Left kidney (tissue), 8 donors: Measurements from ENCODE around the gene ASB2. TPM values are rescaled to one million over a fixed set of nuclear protein-coding genes. Genes with fewer than 3 reads are reported as not detected.

ENCODE experiments used
- DNase-seq: peaks from one replicate; pipeline ENCODE4 v3.0.0-alpha.2; 2013
- long read RNA-seq, 8 donors: transcript quantifications; one replicate each; lab custom pipeline, GENCODE V29; 2026
- polyA plus RNA-seq: library from polyadenylated mRNA; unstranded; fragments of 120-200 nt; gene quantifications from one replicate; pipeline ENCODE4 v1.2.1, GENCODE V29; 2013; ENCODE audit not compliant: insufficient read length

Gene ASB2, protein sequence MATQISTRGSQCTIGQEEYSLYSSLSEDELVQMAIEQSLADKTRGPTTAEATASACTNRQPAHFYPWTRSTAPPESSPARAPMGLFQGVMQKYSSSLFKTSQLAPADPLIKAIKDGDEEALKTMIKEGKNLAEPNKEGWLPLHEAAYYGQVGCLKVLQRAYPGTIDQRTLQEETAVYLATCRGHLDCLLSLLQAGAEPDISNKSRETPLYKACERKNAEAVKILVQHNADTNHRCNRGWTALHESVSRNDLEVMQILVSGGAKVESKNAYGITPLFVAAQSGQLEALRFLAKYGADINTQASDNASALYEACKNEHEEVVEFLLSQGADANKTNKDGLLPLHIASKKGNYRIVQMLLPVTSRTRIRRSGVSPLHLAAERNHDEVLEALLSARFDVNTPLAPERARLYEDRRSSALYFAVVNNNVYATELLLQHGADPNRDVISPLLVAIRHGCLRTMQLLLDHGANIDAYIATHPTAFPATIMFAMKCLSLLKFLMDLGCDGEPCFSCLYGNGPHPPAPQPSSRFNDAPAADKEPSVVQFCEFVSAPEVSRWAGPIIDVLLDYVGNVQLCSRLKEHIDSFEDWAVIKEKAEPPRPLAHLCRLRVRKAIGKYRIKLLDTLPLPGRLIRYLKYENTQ
- polyA plus RNA-seq: 0.40 TPM
- long read RNA-seq, donor 1: 0 reads
- long read RNA-seq, donor 2: 0 reads
- long read RNA-seq, donor 3: 0 reads
- long read RNA-seq, donor 4: 0 reads
- long read RNA-seq, donor 5: 0 reads
- long read RNA-seq, donor 6: 0 reads
- long read RNA-seq, donor 7, partial matches to known transcripts: 0 of 1 reads
- long read RNA-seq, donor 7, other reads (novel, unspliced or antisense): 0 of 1 reads
- long read RNA-seq, donor 8: 0 reads

DNA sequence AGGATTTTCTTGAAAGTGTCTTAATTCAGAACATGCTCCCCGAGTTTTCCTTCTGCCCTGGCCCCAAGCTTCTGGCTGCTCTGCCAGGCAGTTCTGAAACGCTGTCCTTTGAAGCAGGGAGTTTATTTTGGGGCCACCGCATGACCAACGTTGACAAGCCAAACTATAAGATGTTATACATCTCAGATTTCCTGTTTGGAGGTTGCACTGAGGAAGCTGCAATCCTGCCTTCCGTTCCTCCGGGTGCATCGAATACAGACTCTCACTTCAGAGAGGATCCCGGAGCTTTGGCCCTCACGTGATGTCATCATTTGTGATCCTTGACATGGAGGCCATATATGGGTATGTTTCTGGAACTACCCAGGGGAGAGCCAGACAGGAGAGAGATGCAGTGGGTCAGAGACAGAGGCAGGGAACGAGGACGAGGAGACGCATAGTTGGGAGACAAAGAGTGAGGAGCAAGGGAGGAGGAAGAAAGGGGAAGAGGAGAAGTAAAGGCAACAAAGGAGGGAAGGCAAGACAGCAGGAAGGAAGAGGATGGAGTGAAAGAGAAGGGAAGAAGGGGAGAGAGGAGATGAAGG is at the start of gene ASB2:
Gene ASB2, minus strand, starts transcription at position 94 of the 581 bp plus-strand sequence. CDS start 12,031 bp downstream, outside the sequence.
- DNase-seq: no peak

DNA sequence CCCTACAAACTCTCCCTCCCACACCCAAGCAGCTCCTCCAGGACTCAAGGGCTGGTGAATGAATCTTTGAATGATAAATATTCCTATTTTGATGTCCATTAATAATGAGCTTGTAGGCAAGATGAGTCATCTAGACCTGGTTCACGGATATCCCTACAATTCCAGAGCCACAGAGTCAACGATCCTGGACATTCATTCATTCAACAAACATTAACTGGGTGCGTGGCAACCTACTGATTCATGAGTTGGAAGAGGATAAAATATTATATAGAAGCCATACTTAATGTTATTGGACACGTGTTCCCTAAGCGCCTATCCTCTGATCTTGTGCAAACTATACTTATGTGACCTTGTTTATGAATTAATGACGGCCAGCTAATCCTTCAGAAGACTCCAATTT is 49.4 kb upstream of the ASB2 start:
- DNase-seq: no peak

DNA sequence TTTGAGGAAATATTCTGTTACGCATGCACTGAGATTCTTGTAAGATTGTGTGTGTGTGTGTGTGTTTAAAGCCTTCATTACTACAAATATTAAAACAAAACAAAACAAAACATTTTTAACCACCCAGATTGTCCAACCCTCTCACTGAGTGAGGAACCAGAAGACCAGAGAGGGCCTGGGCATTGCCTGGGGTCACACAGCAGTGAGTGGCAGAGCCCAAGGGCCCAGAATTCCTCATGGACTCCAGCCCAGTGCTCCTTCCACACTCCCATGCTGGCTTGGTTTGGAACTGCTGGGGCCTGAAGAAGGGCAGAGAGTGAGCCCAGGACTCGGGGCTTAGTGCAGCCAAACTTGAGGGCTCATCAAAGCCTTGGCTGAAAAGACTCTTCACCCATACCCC is 48.2 kb upstream of the ASB2 start:
- no peak for DNase-seq

DNA sequence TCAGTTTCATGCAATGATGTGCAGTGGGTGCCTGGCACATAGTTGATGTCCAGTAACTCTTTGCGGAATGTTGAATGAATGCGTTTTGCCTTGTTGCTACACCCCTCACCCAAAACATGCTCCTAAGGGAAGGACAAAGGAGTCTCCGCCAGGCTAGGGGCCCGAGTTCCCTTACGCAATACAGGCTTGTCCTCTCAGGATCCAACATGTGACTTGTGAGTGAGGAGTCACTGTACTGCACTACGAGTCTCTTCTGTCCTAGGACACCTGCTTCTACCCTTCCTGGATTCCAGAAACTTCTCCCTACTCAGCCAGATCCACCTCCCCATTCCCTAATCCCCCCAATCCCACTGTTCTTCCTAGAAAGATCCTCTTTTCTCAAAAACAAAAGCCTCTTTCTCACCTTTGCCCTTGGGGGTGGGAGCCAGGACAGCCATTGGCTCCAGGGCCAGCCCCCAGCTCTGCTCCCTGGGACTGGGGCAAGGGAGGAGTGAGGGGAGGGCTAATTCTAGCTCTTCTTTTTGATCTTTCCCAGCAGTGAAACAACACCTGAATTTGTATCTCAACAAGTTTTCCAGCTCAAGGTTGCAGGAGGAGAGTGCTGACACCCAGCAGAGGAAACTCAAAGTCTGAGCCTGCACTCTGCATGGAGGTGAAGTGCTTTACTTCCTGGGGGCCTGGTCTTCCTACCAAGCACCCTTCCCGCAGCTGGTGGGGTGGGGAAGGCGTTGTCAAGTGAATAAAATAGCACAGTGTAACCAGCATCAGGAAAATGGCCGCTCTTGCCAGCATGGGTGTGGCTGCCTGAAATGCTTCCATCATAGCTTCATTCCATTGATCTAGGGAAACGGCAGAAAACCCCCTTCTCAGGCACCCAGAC is 46.4 kb upstream of the ASB2 start:
- DNase-seq: no peak

DNA sequence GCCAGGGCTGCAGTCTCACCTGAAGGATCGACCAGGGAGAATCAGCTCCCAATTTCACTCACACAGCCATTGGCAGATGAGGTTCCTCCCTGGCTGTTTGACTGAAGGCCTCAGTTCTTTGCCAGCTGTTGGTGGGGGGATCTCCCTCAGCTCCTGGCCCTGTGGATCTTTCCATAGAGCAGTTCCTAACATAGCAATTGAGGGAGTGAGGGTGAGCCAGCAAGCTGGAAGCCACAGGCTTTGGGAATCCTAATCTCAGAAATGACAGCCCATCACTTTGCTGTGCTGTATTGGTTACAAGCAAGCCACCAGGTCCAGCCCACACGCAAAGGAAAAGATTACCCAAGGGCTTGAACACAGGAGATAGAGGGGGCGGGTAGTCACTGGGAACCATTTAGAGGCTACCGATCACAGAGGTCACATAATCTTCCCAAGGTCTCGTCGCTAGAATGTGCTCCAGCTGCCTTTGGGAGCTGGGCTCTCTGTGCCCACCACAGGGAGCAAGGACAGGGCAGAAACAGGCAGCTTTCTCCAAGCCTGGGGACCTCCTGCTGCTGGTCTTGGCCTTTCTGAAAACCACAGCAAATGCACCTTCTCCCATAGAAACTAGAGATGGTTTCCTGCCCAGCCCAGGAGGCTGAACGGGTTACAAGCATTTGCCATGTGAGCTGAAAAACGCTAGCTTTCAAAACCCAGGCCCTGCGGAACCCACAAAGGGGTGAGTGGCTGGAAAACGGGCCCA is 45.2 kb upstream of the ASB2 start:
- no peak for DNase-seq

DNA sequence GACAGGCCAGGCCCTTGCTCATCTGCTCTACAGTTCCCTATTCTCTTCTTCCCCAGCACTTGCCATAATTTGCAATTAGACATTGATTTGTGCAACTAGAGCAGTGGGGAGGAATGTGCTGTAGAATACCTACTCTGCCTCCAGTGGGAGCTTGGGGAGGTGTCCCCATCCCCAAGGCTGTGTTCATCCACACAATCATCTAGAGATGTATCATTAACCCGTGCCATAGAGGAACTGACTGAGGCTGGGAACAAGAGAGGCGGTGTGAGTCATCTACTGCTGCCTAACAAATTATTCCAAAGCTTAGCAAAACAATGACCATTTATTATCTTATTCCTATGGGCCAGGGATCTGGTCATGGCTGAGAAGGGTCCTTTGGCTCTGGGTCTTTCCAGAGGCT is 44.6 kb upstream of the ASB2 start:
- no peak for DNase-seq

DNA sequence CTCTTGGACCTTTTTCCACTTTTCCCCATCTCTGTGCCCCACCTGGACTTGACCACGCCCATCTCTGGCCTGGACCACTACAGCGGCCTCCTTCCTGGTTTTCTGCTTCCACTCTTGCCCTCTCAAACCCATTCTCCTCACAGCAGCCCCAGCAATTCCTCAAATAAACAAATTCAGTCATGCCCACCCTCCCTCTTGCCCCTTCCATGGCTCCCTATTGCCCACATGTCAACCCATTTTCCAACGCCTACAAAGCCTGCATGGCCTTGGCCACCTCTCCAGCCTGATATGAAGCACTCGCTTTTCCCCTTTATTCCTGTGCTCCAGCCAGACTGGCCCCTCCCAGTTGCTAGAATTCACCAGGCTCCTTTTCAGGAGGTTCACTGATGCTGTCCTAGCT is 43.9 kb upstream of the ASB2 start:
- DNase-seq: no peak

DNA sequence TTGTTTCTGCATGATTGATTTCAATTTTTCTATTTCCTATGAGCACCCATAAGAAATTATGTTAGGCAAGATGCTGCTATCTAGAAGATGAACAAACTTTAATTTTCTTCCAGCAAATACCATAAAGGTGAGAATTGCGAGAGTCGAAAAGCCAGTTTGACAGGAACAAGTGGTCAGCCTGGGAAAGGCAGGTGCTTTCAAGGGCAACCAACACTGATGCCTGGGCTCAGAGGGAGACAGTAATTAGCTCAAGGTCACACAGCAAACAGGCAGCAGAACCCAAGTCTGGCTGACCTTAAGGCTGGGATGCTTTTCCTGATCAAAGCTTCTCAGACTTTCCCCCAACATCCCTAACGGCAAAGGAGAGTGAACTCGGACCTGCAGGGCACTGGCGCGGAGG is 43.0 kb upstream of the ASB2 start:
- no peak for DNase-seq

DNA sequence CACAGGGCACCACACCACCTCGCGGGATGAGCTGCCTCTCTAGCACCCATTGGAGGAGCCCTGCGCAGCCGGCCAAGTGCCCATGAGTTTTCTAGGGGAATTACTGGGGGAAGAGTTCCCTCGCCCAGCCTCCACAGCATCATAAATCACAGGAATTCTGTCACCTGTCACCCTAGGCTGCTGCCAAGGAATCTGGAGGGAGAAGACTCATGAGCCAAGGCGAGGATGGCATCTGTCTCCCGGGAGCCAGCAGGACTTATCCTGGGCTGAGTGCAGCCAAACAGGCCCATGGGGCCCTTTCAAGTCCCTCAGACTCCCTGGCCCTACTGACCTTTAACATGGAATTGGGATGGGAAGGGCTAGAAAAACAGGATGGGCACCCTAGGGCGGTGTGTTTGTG is 41.9 kb upstream of the ASB2 start:
- no peak for DNase-seq

DNA sequence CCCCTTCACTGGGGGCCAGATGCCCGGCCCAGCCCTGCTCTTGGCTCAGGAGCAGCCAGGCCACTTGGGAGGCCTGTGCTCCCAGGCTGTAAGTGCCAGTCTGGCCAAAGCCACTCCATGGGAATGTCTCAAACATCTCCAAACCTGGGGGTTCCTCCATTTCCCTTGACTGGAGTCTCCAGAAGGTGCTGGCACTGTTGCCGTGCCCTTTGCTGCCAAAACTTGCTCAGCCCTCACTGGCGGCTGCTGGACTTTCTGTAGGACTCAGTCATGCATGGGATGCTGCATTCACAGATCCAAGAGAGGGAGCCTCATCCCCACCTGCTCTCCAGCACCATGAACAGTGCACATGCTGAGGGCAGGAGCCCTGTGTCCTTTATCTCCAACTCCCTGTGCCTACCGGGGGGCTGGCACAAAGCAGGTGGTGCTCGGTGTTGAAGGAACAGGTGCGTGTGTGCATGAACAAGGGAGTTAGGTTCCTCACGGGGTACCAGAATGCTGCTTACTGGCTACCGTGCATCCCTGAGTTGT is 40.1 kb upstream of the ASB2 start:
- DNase-seq: no peak

DNA sequence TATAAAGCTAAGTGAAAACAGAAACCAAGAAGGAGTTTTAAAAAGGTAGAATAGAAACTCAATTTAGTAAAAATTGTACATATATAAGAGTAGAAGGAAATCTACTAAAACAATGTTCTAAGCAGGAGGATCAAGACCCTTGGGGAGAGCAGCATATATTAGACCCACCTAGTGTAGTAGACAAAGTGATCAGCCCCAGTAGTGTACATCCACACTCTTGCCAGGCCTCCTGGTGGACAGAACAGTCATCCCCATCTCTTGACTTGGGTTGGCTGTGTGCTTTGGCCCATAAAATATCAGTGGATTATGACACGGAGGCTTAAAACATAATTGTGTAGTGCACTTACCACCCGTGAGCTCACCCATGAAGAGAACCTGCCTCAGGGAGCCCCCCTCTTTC is 38.9 kb upstream of the ASB2 start:
- DNase-seq: no peak

DNA sequence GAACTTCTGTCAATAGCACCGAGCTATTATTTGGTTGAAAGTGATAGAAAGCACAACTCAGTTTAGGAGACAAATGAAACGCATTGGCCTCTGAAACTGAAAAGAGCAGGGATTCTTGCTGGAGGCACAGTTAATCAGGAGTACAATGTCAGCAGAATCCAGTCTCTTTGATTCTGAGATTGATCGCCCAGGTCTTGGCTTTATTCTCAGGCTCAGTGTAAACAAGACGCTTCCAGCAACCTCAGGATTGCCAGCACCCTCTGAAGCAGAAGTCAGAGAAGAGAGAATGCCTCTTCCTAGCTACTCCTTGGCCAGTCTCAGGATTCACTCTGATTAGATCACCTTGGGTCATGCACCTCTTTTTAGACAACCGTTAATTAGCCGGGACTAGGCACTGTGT is 38.0 kb upstream of the ASB2 start:
- DNase-seq: no peak

DNA sequence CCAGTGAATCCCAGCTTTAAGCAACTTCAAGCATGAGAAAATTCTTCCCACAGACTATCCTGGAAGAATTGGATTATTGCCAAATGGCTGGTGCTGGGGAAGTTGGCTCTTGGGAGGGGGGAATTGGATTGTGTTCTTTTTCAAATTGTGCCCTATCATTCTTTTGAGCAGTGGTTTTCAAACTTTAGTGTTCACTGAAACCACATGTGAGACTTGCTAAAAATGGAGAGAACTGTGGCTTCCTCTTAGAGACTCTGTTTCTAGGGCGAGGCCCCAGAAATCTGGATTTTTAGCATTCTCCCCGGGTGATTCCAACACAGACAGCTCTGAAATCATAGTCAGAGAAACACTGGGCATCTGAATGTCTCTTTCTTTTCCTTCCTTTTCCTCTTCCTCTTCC is 35.4 kb upstream of the ASB2 start:
- no peak for DNase-seq

DNA sequence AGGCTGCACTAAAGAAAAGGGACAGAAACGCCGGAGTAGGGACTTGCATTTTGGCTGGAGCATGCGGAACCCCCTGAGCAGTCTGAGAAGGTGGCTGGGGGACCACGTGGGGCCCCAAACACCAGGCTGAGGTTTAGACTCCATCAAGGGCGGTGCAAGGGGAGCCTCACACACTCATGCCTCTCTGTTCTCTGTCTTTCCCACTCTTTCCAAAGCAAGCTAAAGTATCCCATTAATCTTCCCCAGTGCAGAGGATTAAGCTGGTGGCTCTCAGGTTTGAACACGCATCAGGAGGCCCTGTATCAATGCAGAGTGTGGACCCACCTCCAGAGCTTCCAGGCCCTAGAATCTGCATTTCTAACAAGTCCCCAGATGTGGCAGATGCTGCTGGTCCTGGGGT is 34.3 kb upstream of the ASB2 start:
- DNase-seq: no peak

DNA sequence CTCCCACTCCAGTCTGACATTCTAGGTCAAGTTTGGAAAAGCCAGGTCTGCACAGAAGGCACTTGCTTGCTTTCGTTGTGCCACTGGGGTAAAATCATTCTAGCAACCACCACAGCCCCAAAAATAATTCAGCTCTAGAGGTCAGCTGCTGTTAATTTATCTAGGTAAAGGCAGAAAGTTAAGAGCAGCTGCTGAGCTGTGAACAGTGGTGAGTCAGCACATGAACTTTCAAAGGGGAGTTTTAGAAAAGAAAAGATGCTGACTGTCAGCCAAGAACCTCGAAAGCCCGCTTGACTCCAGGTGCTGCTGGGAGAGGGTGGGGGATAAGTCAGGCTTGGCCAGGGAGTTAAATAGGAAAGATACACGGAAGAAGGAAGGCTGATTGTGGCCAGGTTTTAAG is 33.4 kb upstream of the ASB2 start:
- DNase-seq: no peak

DNA sequence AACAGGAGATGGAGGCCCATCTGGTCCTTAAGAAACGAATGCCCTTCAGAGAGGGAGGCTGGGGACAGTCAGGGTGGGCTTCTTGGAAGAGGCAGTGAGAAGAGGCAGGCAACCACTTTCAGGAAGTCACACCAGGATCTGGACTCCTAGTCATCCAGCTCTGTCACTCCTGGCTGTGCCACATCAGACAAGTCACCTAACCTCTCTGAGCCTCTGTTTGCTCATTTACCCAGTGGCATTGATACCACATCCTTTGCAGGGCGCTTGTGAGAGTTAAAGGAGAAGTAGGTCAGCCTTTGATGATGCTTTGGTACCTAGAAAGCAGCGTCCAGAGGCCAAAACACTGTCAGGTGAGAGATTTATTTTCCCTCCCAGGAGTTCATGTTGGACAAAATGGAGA is 31.9 kb upstream of the ASB2 start:
- DNase-seq: no peak

DNA sequence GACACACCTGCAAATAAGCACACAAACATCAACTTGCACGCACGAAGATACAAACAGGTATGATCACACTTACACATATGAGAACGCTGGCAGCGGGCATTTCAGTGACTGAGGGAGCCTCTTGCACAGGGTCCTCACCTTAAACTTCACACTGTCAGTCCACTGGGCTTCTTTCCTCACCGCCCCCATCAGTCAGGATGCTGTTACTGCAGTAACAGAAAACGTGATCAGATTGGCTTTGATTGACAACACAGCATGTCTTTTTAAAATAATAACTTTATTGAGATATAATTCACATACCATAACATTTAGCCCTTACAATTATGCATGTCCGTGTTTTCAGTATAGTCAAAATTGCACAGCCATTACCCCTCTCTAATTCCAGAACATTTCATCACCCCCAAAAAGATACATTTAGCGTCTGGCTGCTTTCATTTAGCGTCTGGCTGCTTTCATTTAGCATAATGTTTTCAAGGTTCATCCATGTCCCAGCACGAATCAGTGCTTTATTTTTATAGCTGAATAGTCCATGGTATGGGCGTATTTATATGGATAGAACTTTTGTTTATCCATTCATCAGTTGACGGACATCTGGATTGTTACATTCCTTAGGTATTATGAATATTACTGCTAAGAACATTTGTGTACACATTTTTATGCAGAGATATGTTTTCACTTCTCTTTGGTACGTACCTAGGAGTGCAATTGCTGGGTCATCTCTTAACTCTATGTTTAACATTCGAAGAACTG is 29.1 kb upstream of the ASB2 start:
- DNase-seq: no peak

DNA sequence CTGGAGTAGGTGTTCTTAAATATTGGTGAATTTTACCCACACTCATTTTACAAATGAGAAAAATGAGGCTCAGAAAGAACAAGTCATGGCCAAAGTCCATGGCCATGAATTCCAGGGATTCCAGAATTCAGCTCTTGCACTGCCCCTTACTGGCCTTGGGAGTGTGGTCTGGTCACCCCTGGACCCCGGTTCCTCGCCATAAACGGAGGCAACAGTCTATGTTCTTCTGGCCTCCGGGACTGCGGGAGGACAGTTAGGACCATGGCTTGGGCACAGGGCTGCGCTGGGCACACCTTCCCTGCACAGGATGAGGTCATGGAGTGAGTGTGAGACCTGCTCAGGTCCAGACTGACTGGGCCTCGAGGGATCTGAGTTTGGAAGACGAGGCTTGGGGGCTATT is 27.6 kb upstream of the ASB2 start:
- no peak for DNase-seq

DNA sequence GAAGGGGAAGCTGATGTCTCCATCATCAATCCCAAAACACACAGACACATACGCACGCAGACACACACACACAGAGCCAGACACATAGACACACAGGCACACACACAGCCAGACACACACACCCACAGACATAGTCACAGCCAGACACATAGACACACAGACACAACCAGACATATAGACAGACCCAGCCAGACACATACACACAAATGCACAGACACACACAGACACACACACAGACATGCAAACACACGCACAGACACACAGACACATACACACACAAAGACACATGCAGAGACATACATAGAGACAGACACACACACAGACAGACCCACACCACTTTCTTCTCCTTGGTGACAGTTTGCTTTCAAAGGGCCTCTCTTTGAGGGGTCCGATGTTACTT is 27.0 kb upstream of the ASB2 start:
- DNase-seq: no peak
